ENCODE results near the gene FGF21.
"Not testable (repeated sequence)": the region's sequence is repeated elsewhere in the genome, so short reads cannot be mapped to it uniquely, and the experiment has no call there.

The FGF21 gene

DNA sequence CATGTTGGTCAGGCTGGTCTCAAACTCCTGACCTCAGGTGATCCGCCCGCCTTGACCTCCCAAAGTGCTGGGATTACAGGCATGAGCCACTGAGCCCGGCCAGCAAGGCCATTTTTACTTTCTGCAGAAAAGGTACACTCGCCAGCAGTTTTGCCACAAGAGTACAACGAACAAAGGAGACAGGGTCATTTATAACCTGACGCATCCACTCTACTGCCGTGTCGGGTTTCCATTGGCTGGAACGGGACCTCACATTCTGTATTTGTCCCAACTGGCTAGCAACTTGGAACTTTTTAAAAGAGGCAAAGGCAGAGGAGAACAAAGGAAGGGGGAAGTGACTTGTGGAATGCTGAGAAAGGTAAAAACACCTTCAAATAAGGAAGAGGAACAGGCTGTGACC is 32.0 kb downstream of the FGF21 start:
- DNase-seq, result not testable (repeated sequence)

DNA sequence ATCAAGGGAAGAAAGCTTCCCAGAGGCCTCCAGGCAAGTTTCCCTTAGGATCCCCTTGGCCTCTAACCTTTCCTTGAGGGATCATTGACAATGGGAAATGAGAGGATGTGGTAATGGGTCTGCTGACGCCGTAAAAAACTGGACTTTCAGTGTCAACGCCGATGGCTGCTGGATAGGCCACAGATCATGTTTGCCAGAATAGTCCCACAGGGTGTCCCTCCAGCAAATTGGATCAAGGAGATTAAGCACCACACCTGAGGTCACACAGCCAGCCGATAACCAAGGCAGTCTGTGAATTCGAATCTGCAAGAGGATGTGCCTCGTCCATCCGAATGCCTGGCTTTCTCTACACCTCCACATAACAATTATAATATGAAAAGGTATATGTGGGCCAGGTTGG is 37.9 kb downstream of the FGF21 start:
- DNase-seq, result no peak

DNA sequence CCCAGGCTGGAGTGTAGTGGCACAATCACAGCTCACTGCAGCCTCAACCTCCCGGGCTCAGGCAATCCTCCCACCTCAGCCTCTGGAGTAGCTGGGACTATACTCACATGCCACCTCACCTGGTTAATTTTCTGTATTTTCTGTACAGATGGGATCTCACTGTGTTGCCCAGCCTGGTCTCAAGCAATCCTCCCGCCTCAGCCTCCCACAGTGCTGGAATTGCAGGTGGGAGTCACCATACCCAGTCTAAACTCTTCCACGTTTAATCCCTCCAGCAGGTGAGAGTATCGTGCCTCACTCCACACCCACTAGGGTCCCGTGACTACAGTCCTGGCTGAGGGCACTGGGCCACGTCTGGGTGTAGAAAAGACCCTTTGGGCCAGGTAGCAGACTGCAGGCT is 39.0 kb downstream of the FGF21 start:
- DNase-seq, result no peak

DNA sequence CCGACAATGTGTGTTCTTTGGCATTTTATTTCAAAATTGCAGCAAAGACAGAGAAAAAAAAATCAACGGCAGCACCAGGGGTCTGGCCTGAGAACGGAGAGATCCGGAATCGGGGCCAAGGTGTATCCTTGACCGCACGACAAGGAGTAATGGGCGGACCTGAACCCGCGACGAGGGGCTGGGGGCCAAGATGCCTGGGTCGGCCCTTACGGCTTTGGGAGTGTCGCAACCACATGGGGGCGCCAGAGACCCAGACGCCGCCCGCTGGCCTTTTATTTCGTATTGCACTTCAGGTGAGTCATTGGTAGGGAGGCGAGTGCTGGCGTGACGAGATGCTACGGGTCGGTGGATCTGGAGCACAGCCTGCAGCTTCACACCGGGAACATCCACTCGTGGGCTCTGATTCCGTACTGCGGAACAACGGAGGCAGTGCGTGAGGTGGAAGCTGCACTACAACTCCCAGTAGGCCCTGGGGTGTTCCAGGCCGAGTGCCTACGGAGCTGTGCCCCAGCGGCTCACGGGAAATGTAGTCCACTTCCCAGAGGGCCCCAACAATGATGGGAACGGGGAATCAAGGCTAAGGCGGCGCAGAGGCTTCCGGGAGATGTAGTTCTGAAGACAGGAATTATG is 39.8 kb downstream of the FGF21 start:
- peak; percentile 92 for DNase-seq

DNA sequence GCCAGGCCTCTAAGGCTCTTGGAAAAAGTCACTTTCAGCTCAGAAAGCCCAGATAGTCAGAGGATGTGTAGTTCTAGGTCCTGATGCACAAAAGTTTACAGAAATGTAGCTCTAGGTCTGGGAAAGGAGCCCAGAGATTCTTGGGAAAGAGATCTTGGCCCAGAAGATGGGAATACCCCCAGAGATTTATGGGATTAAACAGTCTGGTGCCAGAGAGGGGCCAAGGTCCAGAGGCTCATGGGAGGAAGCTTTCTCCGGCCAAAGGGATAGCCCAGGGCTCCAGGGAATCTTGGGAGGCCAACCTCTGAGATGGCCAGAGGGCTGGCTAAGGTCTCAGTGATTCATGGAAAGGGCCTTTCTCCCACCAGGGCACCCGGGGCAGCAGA is 40.4 kb downstream of the FGF21 start:
- no peak for DNase-seq

DNA sequence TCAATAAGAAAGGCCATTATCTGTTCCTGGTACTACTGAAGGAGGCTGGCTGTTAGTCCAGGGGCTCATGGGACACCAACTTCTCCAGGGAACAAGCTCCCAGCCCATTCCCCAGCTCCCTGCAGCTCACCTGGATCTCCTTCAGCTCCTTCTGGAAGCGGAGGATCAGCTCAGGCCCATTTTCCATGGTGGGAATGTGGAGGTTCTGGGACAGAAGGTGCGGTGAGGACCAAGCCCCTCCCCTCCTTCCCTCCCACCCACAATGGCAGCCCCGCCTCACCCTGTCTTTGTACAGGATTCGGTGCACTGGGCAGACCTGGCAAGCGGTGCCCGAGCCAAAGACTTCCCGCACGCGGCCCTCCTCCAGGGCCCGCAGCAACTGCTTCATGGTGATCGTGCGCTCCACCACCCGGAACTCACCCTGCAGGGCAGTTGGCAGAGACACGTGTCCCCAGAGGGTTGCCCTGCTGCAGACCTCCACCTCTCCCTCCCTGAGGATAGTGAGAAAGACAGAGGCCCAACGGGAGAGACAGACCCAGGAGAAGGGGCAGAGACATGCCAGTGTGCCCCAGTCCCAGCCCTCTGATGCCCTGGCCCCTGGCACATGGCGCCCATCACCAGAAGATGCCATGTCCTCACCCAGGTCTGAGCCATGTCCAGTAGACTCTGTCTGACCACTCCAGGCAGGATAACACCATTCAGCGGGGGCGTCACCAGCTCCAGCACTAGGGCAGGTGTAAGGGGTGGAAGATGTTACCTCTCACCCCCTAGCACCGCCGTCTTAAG is 41.2 kb downstream of the FGF21 start:
- no peak for DNase-seq

DNA sequence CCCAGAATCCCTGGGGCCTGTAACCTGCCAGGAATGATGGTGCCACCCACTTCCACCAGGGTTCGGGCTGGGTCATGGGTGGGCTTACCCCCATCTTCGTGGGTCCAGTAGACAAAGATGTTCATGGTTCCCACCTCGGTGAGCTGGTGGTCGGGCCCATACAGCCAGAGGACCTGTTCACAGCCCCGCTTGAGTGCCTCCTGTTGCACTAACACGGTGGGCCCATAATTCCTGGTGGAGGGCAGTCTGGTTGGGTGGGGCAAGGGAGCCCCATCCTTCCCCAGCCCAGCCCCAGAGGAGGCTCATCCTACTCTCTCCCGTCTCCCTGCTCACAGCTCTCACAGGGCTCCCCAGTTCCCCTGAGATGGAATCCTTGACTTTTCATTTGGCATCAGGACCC is 41.8 kb downstream of the FGF21 start:
- no peak for DNase-seq

DNA sequence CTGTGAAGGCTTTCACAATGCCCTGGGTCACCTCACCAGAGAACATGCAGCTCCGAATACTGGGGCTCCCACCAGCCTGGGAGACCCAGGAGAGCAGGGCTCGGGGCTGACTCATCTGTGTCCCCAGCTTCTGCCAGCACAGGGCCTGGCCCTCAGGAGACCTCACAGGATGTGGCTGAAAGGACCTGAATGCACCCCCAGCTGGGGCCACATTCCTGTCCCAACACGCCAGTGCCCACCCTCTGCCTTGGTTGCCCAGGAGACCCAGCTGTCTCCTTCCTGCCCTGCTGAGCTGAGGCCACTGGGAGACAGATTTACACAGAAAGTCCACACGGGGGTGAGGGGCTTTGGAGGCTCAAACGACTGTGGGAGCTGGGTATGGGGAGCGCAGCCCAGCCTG is 43.6 kb downstream of the FGF21 start:
- DNase-seq, result peak; percentile 17

DNA sequence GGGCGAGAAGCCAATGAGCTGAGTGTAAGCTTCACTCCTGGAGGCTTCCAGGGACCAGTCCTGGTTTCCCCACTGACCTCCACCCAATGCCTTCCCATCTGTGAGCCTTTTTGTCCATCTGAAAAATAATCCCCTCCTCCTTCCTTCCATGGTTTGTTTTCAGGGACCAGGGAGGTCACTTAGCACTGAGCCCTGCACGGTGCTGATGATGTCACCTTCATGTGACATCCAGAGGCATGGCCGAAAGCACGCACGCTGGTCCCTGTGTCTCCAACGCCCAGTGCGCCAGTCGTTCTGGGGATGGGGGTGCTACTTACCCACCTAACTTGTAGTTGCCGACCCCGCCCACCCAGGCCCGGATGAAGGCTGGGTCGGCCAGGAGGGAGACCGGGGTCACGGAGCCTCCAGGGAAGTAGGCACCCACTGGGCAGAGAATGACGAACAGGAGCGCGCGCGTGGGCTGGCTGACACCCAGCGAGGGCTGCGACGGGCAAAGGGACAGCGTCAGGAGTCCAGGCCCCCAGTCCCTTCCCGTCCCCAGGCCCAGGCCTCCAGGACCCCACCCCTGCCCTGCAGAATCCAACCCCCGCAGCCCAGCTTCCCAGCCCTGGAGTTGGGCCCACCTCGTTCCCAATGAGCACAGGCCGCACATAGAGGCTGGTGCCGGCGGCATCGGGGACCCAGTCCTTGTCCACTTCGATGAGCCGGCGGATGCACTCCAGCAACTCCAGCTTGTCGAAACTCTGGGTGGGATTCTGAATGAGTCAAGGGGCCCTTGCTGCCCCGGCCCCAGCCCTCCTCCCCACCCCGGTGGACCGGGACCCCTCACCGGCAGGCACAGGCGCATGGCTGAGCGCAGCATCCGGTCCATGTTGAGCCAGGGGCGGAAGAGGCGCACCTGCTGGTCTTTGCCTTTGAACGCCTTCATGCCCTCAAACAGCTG is 44.3 kb downstream of the FGF21 start:
- DNase-seq, result no peak

DNA sequence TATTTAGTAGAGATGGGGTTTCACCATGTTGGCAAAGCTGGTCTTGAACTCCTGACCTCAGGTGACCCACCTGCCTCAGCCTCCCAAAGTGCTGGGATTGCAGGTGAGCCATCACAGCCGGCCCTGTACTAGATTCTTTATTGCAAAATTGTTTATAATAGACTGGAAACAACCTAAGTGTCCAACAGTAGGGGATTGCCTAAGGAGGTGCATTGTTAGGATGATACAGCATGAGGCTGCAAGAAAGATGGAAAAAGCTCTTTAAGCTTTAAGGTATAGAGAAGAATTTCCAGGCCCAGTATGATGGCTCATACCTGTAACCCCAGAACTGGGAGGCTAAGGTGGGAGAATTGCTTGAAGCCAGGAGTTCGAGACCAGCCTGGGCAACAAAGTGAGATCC is 47.3 kb downstream of the FGF21 start:
- DNase-seq, result no peak

DNA sequence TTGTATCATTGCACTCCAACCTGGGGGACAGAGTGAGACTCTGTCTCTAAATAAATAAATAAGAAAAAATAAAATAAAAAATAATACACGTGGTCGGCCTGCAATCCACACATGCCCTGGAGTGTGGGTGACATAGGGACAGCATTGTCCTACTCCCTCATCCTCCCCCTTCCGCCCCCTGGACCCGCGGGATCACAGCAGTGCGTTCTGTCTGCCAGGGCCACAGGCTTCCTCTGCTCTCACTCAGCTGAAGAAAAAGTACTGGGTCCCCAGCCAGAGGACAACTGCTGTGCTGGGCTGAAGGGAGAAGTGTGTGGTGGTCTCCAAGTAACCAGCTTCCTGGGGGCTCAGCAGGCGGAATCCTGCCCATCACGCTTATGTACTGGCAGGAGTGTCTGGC is 49.2 kb downstream of the FGF21 start:
- no peak for DNase-seq

DNA sequence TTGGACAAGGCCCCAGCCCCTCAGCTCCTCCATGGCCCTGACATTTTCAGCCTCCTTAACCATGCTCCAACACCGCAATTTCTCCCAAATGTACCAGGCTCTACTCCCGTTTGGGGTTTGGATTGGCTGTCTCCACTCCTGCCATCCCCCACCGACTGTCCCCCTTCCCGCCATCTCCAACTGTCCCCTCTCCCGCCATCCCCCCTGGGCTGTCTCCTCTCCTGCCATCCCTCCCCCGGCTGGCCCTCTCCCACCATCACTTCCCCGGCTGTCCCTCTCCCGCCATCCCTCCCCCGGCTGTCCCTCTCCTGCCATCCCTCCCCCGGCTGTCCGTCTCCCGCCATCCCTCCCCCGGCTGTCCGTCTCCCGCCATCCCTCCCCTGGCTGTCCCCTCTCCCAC is 50.1 kb downstream of the FGF21 start:
- no peak for DNase-seq

DNA sequence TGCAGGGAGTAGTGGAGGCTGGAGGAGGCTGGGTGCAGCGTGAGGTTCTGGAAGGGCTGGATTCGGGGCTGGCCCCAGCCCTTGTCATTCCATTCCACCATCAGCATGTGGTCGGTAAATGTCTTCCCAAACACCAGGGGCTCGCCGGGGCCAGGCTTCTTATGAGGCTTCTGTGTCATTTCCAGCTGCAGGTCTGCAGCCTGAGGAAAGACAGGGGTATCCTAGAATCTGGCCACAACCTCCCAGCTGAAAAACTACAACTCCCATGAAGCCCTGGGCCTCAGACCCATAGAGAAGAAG is 51.1 kb downstream of the FGF21 start:
- no peak for DNase-seq

DNA sequence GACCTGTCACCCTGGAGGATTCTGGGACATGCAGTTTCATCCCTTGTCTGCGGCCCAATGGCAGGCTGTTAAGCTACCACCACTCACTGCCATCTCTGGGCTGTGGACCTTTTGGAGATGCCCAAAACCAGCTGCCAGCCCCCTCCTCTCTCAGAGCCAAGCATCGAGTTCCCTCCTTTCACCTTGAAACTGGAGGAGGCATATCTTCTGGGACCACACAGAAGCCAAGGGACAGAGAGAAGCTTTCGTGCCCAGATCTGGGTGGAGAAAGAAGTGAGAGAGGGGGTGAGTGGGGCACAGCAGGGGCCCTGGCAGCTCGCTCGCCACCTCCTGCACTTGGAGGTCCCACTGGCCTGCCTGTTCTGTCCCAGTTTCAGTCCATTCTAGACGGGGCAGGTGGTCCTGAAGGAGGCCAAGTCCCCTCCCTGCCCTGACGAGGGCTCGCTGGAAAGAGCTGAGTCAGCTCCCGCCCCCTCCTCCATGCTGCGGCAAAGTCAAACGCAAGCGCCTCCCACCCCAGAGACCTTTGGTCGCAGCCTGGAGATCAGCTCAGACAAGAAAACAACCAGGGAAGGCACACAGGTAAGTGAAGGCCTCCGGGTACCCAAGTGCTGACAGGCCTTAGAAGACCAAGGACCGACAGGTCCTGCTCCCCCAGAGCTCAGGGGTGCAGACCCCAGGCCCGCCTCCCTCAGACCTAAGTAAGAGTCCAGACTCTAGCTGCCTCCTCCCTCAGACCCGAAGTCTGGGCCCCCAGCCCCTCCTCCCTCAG is 51.7 kb downstream of the FGF21 start:
- peak; percentile 51 for DNase-seq

DNA sequence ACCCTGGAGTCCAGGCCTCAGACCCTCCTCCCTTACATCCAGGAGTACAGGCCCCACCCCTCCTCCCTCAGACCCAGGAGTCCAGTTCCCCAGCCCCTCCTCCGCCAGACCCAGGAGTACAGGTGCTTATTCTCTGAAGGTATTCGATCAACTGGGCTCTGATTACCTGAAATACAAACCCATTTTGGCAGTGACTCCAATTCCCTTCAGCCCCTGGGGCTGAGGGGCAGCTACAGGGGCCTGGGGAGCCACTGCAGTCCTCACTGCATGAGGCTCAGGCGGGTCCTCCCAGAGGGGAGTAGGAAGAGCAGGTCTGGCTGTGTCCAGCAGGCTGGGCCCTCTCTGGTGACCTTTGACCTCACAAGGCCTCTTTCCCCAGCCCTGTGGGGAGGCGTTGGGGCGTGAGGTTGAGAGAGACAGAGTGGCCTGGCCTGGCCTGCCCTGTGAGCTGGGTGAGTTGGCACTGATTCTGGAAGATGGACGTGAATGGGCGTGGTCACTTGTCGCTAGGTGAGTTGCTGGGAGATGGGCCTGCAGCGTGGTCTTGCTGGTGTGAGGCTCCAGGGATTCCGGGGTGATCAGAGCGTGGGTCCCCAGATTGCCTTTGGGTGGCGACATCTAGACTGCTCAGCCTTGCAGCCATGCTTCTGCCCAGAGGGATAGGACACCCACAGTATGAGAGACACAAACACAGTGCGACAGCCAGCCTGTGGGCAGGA is 52.4 kb downstream of the FGF21 start:
- no peak for DNase-seq

Measured in fibroblast of skin of abdomen (primary cell).